ENCODE data around the gene PLEK.
"Not testable (repeated sequence)": the region's sequence is repeated elsewhere in the genome, so short reads cannot be mapped to it uniquely, and the experiment has no call there.

PLEK gene

GRCh38 chr2:68385220-68385906, 20.3 kb downstream of the PLEK start:
- DNase-seq (ENCODE audit: low spot score), result no peak

- DNase-seq (ENCODE audit: low spot score), result no peak
These were observed 20.8 kb downstream of the PLEK start for GRCh38 chr2:68385907-68386287.

- no peak for DNase-seq (ENCODE audit: low spot score)
These were observed 21.3 kb downstream of the PLEK start for GRCh38 chr2:68386365-68386764.

- DNase-seq (ENCODE audit: low spot score), result no peak
These were observed 22.6 kb downstream of the PLEK start for GRCh38 chr2:68387408-68388350.

- no peak for DNase-seq (ENCODE audit: low spot score)
These were observed 23.3 kb downstream of the PLEK start for GRCh38 chr2:68388358-68388757.

GRCh38 chr2:68388772-68389171, 23.7 kb downstream of the PLEK start:
- no peak for DNase-seq (ENCODE audit: low spot score)

- DNase-seq (ENCODE audit: low spot score), result no peak
These were observed 25.0 kb downstream of the PLEK start for GRCh38 chr2:68390114-68390513.

- no peak for DNase-seq (ENCODE audit: low spot score)
These were observed 25.5 kb downstream of the PLEK start for GRCh38 chr2:68390586-68390985.

GRCh38 chr2:68391099-68391498, 26.0 kb downstream of the PLEK start:
- DNase-seq (ENCODE audit: low spot score), result no peak

- DNase-seq (ENCODE audit: low spot score), result no peak
These were observed 26.8 kb downstream of the PLEK start for GRCh38 chr2:68391869-68392268.

- no peak for DNase-seq (ENCODE audit: low spot score)
These were observed 31.0 kb downstream of the PLEK start for GRCh38 chr2:68396093-68396492.

- DNase-seq (ENCODE audit: low spot score), result not testable (repeated sequence)
These were observed 32.7 kb downstream of the PLEK start for GRCh38 chr2:68397704-68398263.

- no peak for DNase-seq (ENCODE audit: low spot score)
These were observed 38.1 kb downstream of the PLEK start for GRCh38 chr2:68403199-68403644.

- no peak for DNase-seq (ENCODE audit: low spot score)
These were observed 39.1 kb downstream of the PLEK start for GRCh38 chr2:68404164-68404563.

GRCh38 chr2:68404893-68405799, 40.1 kb downstream of the PLEK start:
- DNase-seq (ENCODE audit: low spot score), result no peak

GRCh38 chr2:68411397-68412126, 46.5 kb downstream of the PLEK start:
- DNase-seq (ENCODE audit: low spot score), result no peak

GRCh38 chr2:68412127-68412819, 47.2 kb downstream of the PLEK start:
- no peak for DNase-seq (ENCODE audit: low spot score)

- no peak for DNase-seq (ENCODE audit: low spot score)
These were observed 48.4 kb downstream of the PLEK start for GRCh38 chr2:68413466-68413865.

- no peak for DNase-seq (ENCODE audit: low spot score)
These were observed 49.4 kb downstream of the PLEK start for GRCh38 chr2:68414452-68414851.

- DNase-seq (ENCODE audit: low spot score), result no peak
These were observed 49.8 kb downstream of the PLEK start for GRCh38 chr2:68414876-68415275.

GRCh38 chr2:68415521-68415920, 50.4 kb downstream of the PLEK start:
- DNase-seq (ENCODE audit: low spot score), result no peak
